Natural killer cell treated with Interleukin-12 subunit alpha and Interleukin-12 subunit beta and Interleukin-15 and Interleukin-18, amount 100 ng/mL, for 72 hours (primary cell): Measurements from ENCODE around the gene PCA3. TPM values are rescaled to one million over a fixed set of nuclear protein-coding genes. Genes with fewer than 3 reads are reported as not detected.

Source experiments
- ATAC-seq, 2 donors: fragments of 150-1000 bp; cut with Tn5 transposase in 1 of 2; sonication (Bioruptor Pico), chemical (Tn5 transposase) in 1 of 2; 2 replicates each; pipeline ENCODE4 v1.10.0; 2021
- DNase-seq: peaks from one replicate; pipeline ENCODE4 v3.0.0; 2022; ENCODE audit warnings: low spot score
- H3K27ac Mint-ChIP-seq, 2 donors: 1 replicate in 1 of 2; 2 replicates in 1 of 2; pipeline ENCODE4 v1.8.0; 2022; ENCODE audit warnings: mixed read lengths in 2 of 2, mild to moderate bottlenecking in 1 of 2, moderate library complexity in 1 of 2
- H3K27me3 Mint-ChIP-seq, 2 donors: 1 replicate in 1 of 2; 2 replicates in 1 of 2; pipeline ENCODE4 v1.8.0; 2022; ENCODE audit warnings: mixed read lengths in 2 of 2
- H3K36me3 Mint-ChIP-seq: one replicate; pipeline ENCODE4 v1.8.0; 2022; ENCODE audit warnings: mixed read lengths
- H3K4me1 Mint-ChIP-seq, 2 donors: 1 replicate in 1 of 2; 2 replicates in 1 of 2; pipeline ENCODE4 v1.8.0; 2022; ENCODE audit warnings: low read depth in 2 of 2, mixed read lengths in 2 of 2, mild to moderate bottlenecking in 1 of 2
- H3K4me3 Mint-ChIP-seq: one replicate; pipeline ENCODE4 v1.8.0; 2022; ENCODE audit warnings: mixed read lengths
- H3K9me3 Mint-ChIP-seq: 2 replicates; pipeline ENCODE4 v1.8.0; 2022; ENCODE audit warnings: mixed read lengths
- total RNA-seq, 2 donors: library from RNA; stranded (reverse); gene quantifications; one replicate each; pipeline ENCODE4 v1.2.3, GENCODE V29; 2022

The PCA3 gene
- not detected for total RNA-seq

DNA sequence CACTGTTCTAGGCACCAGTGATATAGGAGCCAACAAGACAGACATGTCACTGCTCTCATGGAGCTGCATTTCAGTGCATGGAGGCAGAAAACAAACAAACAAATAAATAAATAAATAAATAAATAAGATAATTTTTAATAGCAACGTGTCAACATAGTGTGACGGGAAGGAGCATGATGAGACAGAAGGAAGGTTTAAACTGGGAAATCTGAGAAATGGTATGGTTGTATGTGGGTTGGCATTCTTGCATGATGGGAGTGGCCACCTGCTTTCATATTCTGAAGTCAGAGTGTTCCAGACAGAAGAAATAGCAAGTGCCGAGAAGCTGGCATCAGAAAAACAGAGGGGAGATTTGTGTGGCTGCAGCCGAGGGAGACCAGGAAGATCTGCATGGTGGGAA is at the start of gene PCA3:
Gene PCA3, plus strand, starts transcription at position 301 of the 400 bp plus-strand sequence.
- Mint-ChIP-seq H3K36me3 (no peaks in the 10 kb centered on the region), H3K4me3 (no peak within 1 kb of the TSS), H3K27ac (no peak within 1 kb of the TSS), H3K4me1 (no peaks in the 10 kb centered on the region), H3K27me3 (peaks cover 26 to 56% of the 10 kb centered on the region in 2 donors), H3K9me3 (no peaks in the 10 kb centered on the region)
- no peak for DNase-seq
- ATAC-seq = no peak

DNA sequence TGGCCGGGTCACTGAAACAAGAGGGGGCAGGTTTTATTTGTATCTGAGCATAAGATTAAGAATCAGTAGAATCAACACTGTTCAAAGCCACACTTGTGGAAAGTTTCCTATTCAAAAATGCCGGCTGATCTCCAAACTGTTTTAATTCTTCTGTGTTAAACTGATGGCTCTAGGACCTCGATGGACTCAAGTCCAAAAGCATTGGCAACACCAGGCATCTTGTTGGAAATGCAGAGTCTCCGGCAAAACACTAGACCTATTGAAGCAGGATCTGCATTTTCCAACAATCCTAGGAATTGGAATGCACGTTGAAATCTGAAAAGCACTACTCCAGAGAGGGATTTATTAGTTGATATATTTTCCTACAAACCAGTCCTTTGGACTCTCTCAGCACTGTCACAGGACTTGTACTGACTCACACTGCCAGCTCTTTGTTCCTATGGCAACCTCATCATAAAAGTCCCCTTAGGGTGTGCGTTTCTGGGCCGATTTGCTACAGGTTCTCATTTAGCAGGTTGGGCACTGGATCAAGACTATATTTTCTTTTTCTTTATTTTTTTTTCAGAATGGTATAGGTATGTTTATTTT is 48.1 kb upstream of the PCA3 start:
- Mint-ChIP-seq H3K27ac (no peak overlapping the region), H3K27me3 (peaks cover 29 to 39% of the 10 kb centered on the region in 2 donors), H3K36me3 (no peaks in the 10 kb centered on the region), H3K9me3 (no peaks in the 10 kb centered on the region), H3K4me1 (no peaks in the 10 kb centered on the region), H3K4me3 (no peak overlapping the region)
- no peak for ATAC-seq
- no peak for DNase-seq

DNA sequence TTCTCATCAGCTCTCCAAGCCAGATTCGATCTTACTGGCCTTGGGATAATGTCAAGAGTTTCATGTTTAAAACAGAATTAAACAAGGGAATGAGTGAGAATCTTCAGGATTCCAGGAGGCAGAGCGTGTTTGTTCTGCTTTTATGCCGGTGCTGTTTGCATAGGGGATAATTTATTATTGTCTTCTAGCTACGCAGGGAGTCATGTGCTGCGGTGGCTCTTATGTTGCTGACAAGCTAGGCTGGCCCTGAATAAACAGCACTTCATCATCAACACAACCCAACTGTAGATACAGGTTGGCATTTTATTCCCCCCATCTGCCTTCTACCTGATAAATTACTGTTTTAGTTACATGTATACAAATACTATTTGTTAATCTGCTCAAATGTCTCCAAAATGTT is 47.1 kb upstream of the PCA3 start:
- H3K36me3 Mint-ChIP-seq = no peaks in the 10 kb centered on the region
- H3K9me3 Mint-ChIP-seq = no peaks in the 10 kb centered on the region

DNA sequence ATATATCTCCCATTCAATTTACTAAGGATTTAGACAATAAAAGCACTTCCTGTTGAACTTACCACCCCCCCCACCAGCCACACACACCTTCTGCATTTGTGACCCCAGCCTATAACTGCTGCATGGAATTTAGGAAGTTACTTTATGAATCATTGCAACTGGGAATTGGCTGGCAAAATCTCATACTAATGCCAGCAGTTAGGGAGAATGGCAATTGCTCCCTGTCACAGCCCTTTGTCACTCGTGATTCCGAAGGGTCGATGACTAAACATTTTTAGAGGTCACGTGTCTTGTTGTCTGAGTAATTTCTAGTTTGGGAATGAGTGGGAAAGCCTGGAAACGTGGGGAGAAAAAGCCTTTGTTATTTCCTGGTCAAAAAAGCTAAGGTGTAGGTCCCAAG is 46.6 kb upstream of the PCA3 start:
- ATAC-seq (no peak), DNase-seq (no peak)
- Mint-ChIP-seq H3K27me3 (peaks cover 25 to 26% of the 10 kb centered on the region in 2 donors), H3K36me3 (no peaks in the 10 kb centered on the region), H3K4me3 (no peak overlapping the region), H3K27ac (no peak overlapping the region), H3K4me1 (no peaks in the 10 kb centered on the region), H3K9me3 (no peaks in the 10 kb centered on the region)

More for the DNA sequence above, 47.1 kb upstream of the PCA3 start:
- no peak for DNase-seq
- Mint-ChIP-seq H3K27me3 (peaks cover 27 to 30% of the 10 kb centered on the region in 2 donors), H3K27ac (no peak overlapping the region), H3K4me1 (no peaks in the 10 kb centered on the region), H3K4me3 (no peak overlapping the region)
- no peak for ATAC-seq

DNA sequence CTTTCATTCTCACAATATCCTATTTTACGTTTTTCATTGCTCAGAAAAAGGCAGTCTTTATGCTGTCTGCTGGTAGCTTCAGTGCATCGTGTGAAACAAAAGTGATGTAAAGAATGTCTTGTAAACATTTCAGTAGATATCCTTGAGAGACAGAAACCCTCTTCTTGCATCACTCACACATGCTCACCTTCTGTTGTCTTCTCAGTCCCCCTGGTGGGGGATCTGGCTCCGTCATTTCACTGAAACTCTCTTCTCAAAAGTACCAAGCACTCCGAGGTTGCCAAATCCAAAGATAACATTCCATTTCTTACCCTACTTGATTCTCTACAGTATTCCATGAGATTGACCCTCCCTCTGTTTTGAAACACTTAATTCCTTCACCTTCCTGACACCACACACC is 46.1 kb upstream of the PCA3 start:
- H3K27ac Mint-ChIP-seq = no peak overlapping the region
- H3K9me3 Mint-ChIP-seq = no peaks in the 10 kb centered on the region
- no peaks in the 10 kb centered on the region for H3K36me3 Mint-ChIP-seq

DNA sequence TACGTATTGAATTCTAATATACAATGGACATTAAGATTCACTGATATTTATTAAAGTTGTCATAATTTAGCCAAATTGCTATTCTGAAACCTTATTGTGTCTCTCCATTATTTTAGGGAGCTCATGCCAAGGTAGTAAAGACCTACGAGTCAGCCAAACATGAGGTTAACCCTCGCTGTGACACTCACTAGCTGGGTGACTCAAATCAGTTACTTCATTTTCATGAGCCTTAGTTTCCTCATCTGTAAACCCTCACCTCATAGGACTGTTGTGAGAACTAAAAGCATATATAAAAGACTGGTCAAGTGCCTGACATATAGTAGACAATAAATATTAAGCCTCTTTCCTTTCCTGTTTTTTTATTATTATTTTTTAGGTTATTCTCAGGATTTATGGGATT is 44.0 kb upstream of the PCA3 start:
- H3K27ac Mint-ChIP-seq = no peak overlapping the region
- no peak overlapping the region for H3K4me3 Mint-ChIP-seq
- peaks cover 21 to 28% of the 10 kb centered on the region in 2 donors for H3K27me3 Mint-ChIP-seq
- DNase-seq (no peak), ATAC-seq (no peak)
- H3K36me3 Mint-ChIP-seq = no peaks in the 10 kb centered on the region
- H3K9me3 Mint-ChIP-seq = no peaks in the 10 kb centered on the region
- H3K4me1 Mint-ChIP-seq = no peaks in the 10 kb centered on the region

More for the DNA sequence above, 46.1 kb upstream of the PCA3 start:
- no peaks in the 10 kb centered on the region for H3K4me1 Mint-ChIP-seq
- DNase-seq (no peak), ATAC-seq (no peak)
- peaks cover 23 to 24% of the 10 kb centered on the region in 2 donors for H3K27me3 Mint-ChIP-seq
- no peak overlapping the region for H3K4me3 Mint-ChIP-seq

DNA sequence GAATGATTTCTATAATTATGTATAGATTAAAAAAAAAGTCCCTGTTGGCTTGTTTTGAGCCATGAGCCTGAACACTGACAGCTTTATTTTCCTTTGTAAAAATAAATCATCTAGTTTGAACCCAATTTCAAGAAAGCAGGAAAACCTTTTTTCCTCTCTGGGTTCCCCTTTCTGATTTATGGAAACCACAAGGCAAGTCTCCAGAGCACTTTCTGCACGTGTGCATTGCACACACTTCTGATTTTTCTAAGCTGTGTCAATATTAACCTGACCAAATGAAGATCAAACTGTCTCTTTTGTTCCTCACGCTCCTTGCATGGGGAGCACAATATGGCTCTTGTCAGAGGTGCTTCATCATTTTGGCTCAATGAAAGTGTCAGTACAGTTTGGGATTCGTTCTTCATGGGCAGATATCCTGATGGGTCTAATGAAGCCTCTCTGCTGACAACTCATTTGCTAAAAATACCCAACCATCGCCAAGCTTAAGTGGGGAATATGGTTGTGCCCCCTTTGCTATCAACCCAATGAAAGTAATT is 39.2 kb upstream of the PCA3 start:
- H3K27ac Mint-ChIP-seq = no peak overlapping the region
- DNase-seq (no peak), ATAC-seq (no peak)
- no peaks in the 10 kb centered on the region for H3K36me3 Mint-ChIP-seq
- no peaks in the 10 kb centered on the region for H3K9me3 Mint-ChIP-seq
- no peaks in the 10 kb centered on the region for H3K4me1 Mint-ChIP-seq
- H3K27me3 Mint-ChIP-seq = peaks cover 19 to 21% of the 10 kb centered on the region in 2 donors
- H3K4me3 Mint-ChIP-seq = no peak overlapping the region

DNA sequence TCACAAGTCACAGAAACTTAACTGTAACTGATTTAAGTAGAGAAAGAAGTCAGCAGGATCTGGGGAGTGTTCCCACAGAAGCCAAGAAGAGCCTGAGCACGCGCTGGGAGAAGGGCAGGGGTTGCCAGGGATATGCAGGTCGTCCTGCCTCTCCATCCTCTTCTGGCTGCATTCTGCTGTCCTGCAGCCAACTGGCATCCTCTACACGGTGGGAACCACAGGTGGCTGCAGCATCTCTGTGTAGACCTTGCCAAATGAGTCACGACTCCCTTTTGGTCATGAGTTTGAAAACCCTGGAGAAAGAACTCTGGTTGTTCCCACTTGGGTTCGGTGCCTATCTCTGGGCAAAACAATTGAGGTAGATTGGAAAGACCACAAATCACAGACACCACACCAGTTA is 38.4 kb upstream of the PCA3 start:
- Mint-ChIP-seq H3K27me3 (peaks cover 21 to 23% of the 10 kb centered on the region in 2 donors), H3K9me3 (no peaks in the 10 kb centered on the region), H3K4me1 (no peaks in the 10 kb centered on the region), H3K27ac (no peak overlapping the region), H3K36me3 (no peaks in the 10 kb centered on the region), H3K4me3 (no peak overlapping the region)
- DNase-seq = no peak
- no peak for ATAC-seq

DNA sequence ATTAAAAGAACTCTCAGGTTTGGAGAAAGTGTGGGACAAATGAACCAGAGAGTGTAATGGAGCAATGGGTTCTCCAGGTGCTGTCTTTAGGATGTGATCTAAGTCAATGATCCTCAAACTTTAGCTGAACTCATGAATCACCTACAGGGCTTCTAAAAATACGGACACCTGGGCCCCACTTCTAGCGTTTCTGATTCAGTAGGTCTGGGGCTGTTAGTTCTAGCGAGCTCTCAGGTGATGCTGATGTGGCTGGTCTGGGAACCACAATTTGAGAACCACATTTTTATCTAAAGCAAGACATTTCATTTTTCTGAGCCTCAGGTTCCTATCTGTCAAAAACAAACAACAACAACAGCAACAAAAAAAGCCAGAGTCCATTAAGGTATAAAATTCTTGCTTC is 35.1 kb upstream of the PCA3 start:
- no peaks in the 10 kb centered on the region for H3K4me1 Mint-ChIP-seq
- no peak overlapping the region for H3K27ac Mint-ChIP-seq
- H3K27me3 Mint-ChIP-seq = peaks cover 21 to 33% of the 10 kb centered on the region in 2 donors
- H3K9me3 Mint-ChIP-seq = no peaks in the 10 kb centered on the region
- ATAC-seq (no peak), DNase-seq (no peak)
- no peak overlapping the region for H3K4me3 Mint-ChIP-seq
- no peaks in the 10 kb centered on the region for H3K36me3 Mint-ChIP-seq

DNA sequence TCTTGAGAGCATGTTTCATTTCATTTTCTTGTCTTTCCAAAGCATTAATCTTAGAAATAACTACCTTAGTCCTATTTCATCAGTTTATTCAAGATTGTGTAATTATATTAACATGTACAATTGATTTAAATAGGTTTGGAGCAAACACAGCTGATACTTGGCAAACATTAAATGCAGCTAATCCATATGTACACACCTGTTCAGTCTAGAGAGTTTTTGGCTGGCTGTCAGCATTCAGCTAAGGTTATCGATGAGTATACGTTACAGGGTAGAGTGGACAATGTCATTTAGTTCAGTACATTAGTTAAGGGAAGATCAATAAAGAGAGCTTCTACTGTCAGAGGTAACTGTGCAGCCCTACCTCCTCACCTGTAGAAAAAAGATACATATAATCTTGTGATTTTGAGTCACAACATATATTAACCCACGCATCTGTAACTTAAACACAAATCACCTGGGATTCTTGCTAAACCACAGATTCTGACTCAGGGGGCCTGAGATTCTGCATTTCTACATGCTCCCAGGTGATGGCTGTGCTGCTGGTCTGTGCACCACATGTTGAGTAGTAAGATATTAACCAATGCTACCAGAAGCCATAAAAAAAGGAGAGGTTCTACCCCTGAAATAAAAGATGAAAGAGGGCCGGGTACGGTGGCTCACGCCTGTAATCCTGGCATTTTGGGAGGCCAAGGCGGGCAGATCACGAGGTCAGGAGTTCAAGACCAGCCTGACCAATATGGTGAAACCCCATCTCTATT is 34.1 kb upstream of the PCA3 start:
- Mint-ChIP-seq H3K36me3 (no peaks in the 10 kb centered on the region), H3K27me3 (peaks cover 25 to 38% of the 10 kb centered on the region in 2 donors)
- ATAC-seq = no peak

DNA sequence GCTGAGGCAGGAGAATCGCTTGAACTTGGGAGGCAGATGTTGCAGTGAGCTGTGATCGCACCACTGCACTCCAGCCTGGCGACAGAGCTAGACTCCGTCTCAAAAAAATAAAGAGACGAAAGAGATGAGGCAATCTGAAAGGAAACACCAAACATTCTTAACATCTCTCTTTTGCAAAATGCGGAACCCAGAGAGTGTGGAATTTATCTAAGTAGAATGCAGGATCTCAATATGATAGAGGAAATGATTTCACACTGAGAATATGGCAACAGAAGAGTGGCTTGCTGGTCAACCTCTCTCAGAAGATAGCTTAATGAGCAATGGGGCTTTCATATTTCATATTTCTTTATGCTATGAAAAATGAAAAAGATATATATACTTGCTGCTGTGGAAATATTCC is 33.4 kb upstream of the PCA3 start:
- ATAC-seq (no peak), DNase-seq (no peak)
- no peaks in the 10 kb centered on the region for H3K4me1 Mint-ChIP-seq
- H3K36me3 Mint-ChIP-seq = no peaks in the 10 kb centered on the region
- H3K4me3 Mint-ChIP-seq = no peak overlapping the region
- no peaks in the 10 kb centered on the region for H3K9me3 Mint-ChIP-seq
- no peak overlapping the region for H3K27ac Mint-ChIP-seq
- H3K27me3 Mint-ChIP-seq = peaks cover 19 to 32% of the 10 kb centered on the region in 2 donors

More for the DNA sequence above, 34.1 kb upstream of the PCA3 start:
- DNase-seq = no peak
- Mint-ChIP-seq H3K4me1 (no peaks in the 10 kb centered on the region), H3K9me3 (no peaks in the 10 kb centered on the region), H3K4me3 (no peak overlapping the region), H3K27ac (no peak overlapping the region)

DNA sequence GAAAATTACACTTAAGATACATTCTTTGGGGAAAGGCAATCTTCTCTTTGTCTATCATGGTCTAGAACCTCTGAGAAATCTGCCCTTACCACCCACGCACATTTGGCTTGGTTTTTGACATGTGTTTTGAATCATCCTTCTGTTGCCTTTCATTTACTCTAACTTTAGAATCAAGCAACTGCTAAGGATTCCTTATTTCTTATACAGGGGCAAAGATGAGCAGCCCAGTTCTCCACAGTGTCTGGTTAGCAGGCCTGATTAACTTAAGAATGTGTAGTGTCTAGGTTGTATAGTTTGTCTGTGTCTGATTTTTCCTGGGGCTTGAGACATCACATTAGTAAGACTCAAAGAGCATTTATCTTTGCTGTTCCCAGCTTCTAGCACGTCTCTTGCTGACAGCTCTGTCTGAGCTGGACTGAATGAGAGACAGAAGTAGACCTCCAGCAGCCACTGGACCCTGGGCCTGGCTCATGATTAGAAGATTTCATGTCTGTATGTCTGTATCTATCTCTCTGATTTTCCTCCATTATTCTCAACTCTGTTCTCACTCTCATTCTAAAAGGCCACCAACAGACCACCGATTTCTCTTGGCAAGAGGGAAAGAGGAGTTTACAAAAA is 31.8 kb upstream of the PCA3 start:
- Mint-ChIP-seq H3K4me3 (no peak overlapping the region), H3K9me3 (no peaks in the 10 kb centered on the region)

DNA sequence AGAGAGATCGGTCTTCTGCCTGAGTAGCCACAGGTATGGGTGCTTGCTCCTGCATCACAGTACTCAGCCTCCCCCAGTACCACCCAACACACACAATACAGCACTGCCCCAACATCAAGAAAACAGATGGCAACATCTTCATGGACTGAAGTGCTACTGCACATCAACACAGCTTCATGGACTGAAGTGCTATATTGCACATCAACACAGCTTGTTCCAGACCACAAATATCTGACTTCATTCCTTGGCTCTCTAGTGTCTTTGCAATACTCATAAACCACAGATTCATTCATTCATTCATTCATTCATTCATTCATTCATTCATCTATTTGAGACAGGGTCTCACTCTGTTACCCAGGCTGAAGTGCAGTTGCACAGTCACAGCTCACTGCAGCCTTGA is 31.1 kb upstream of the PCA3 start:
- Mint-ChIP-seq H3K27me3 (peaks cover 15 to 43% of the 10 kb centered on the region in 2 donors), H3K27ac (no peak overlapping the region), H3K36me3 (no peaks in the 10 kb centered on the region), H3K4me3 (no peak overlapping the region), H3K4me1 (no peaks in the 10 kb centered on the region), H3K9me3 (no peaks in the 10 kb centered on the region)
- DNase-seq = no peak
- no peak for ATAC-seq

More for the DNA sequence above, 31.8 kb upstream of the PCA3 start:
- DNase-seq (no peak), ATAC-seq (no peak)
- no peak overlapping the region for H3K27ac Mint-ChIP-seq
- no peaks in the 10 kb centered on the region for H3K4me1 Mint-ChIP-seq
- peaks cover 15 to 41% of the 10 kb centered on the region in 2 donors for H3K27me3 Mint-ChIP-seq
- H3K36me3 Mint-ChIP-seq = no peaks in the 10 kb centered on the region

DNA sequence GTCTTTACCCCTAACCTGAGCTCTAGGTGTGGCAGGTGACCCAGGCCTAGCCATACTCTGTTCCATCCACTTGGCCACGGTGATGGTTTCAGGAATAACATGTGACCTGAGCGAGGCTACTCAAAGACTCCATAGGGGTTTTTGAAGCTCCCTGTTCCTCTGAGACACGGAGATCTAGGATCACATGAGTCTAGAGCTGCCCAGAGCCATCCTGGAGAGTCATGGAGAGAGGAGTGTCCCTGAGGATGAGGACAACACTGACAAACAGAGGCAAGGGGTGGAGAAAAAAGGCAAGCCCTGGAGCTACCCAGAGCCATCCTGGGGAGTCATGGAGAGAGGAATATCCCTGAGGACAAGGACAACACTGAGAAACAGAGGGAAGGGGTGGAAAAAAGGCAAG is 29.5 kb upstream of the PCA3 start:
- no peaks in the 10 kb centered on the region for H3K4me1 Mint-ChIP-seq
- peaks cover 20 to 54% of the 10 kb centered on the region in 2 donors for H3K27me3 Mint-ChIP-seq
- H3K36me3 Mint-ChIP-seq = no peaks in the 10 kb centered on the region
- H3K4me3 Mint-ChIP-seq = no peak overlapping the region
- no peak overlapping the region for H3K27ac Mint-ChIP-seq
- ATAC-seq = peak in 1 of 2 donors; percentile 43
- no peak for DNase-seq
- no peaks in the 10 kb centered on the region for H3K9me3 Mint-ChIP-seq
